Activated CD8-positive, alpha-beta T cell treated with anti-CD3 and anti-CD28 coated beads for 36 hours (primary cell): Measurements from ENCODE around the gene SLC5A11. TPM values are rescaled to one million over a fixed set of nuclear protein-coding genes. Genes with fewer than 3 reads are reported as not detected.
"Not testable (repeated sequence)": the region's sequence is repeated elsewhere in the genome, so short reads cannot be mapped to it uniquely, and the experiment has no call there.

Experiments used
- ATAC-seq: fragments of 200-7000 bp; cut with Tn5 transposase; one replicate; pipeline ENCODE4 v1.10.0; 2021; ENCODE audit warnings: mild to moderate bottlenecking, moderate library complexity
- CTCF ChIA-PET: fragments of 350-600 bp; sonication (Branson Sonifier 250); formaldehyde crosslinking; loops from one replicate; lab custom pipeline; 2021; ENCODE audit warnings: antibody characterized with exemption; lab: Charles Lee
- POLR2A ChIA-PET: fragments of 350-600 bp; sonication (Branson Sonifier 250); formaldehyde crosslinking; loops from one replicate; lab custom pipeline; 2021; ENCODE audit warnings: antibody characterized with exemption; lab: Charles Lee
- DNase-seq: peaks from one replicate; pipeline ENCODE4 v3.0.0-alpha.2; 2020
- H3K27ac Mint-ChIP-seq: one replicate; pipeline ENCODE4 v1.8.0; 2021; ENCODE audit warnings: mild to moderate bottlenecking, mixed read lengths
- H3K27me3 Mint-ChIP-seq: one replicate; pipeline ENCODE4 v1.8.0; 2021; ENCODE audit warnings: mixed read lengths
- H3K36me3 Mint-ChIP-seq: one replicate; pipeline ENCODE4 v1.8.0; 2021; ENCODE audit warnings: low read depth, mixed read lengths
- H3K4me1 Mint-ChIP-seq: one replicate; pipeline ENCODE4 v1.8.0; 2021; ENCODE audit warnings: low read depth, mixed read lengths
- H3K4me3 Mint-ChIP-seq: one replicate; pipeline ENCODE4 v1.8.0; 2021; ENCODE audit warnings: mild to moderate bottlenecking, moderate library complexity, mixed read lengths
- H3K9me3 Mint-ChIP-seq: one replicate; pipeline ENCODE4 v1.8.0; 2021; ENCODE audit warnings: mixed read lengths
- intact Hi-C: fragments of 100-400 bp; cut with micrococcal nuclease; formaldehyde crosslinking; loops from one replicate; pipeline ENCODE4 v1.10.0; 2022
- total RNA-seq, 2 experiments: library from RNA; stranded (reverse); gene quantifications; one replicate each; pipeline ENCODE4 v1.2.3, GENCODE V29; 2021
- TF ChIP-seq, protein P1 (sequence below): fragments of 200-600 bp; IDR thresholded peaks from one replicate; pipeline ENCODE4 v1.8.0; 2022; ENCODE audit warnings: antibody characterized with exemption, mild to moderate bottlenecking

SLC5A11 gene
- total RNA-seq, 2 experiments from 2014 or later = 0.18 to 0.78 TPM

DNA sequence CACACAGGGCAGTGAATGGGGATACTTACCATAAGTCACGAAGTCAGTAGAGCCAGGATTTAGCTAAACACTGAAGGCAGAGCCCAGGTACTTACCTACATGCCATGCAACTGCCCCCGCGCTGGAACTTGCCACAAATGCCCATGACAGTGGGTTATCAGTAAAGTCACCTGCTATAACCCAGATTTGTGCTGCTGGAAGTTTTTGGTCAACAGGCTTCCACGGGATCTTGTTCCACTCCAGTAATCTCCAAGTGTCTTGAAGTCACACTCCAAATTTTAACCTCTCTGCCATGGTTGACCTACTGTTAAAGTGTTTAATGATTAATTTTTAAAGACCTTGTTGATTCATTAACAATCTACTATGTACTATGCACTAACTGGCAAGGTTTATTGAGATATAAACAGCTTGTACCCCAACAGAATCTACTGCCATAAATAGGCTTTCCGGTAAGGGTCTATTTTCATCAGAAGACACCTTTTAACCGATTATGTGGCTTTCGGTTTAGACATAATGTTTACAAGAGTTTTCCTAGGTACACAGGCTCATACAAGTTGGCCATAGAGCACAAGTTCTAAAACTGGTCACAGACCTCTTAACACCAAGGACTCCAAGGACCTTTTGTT, 6.3 kb upstream of the SLC5A11 start:
- POLR2A ChIA-PET = no interaction called here
- Mint-ChIP-seq H3K27me3 (no peaks in the 10 kb centered on the region), H3K4me1 (no peaks in the 10 kb centered on the region), H3K27ac (no peak overlapping the region), H3K4me3 (no peak overlapping the region), H3K36me3 (peaks cover 11% of the 10 kb centered on the region), H3K9me3 (no peaks in the 10 kb centered on the region)
- intact Hi-C loops = no loop called here
- TF ChIP-seq, protein P1, sequence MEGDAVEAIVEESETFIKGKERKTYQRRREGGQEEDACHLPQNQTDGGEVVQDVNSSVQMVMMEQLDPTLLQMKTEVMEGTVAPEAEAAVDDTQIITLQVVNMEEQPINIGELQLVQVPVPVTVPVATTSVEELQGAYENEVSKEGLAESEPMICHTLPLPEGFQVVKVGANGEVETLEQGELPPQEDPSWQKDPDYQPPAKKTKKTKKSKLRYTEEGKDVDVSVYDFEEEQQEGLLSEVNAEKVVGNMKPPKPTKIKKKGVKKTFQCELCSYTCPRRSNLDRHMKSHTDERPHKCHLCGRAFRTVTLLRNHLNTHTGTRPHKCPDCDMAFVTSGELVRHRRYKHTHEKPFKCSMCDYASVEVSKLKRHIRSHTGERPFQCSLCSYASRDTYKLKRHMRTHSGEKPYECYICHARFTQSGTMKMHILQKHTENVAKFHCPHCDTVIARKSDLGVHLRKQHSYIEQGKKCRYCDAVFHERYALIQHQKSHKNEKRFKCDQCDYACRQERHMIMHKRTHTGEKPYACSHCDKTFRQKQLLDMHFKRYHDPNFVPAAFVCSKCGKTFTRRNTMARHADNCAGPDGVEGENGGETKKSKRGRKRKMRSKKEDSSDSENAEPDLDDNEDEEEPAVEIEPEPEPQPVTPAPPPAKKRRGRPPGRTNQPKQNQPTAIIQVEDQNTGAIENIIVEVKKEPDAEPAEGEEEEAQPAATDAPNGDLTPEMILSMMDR = no peak
- CTCF ChIA-PET = no interaction called here
- ATAC-seq = no peak
- DNase-seq = no peak

DNA sequence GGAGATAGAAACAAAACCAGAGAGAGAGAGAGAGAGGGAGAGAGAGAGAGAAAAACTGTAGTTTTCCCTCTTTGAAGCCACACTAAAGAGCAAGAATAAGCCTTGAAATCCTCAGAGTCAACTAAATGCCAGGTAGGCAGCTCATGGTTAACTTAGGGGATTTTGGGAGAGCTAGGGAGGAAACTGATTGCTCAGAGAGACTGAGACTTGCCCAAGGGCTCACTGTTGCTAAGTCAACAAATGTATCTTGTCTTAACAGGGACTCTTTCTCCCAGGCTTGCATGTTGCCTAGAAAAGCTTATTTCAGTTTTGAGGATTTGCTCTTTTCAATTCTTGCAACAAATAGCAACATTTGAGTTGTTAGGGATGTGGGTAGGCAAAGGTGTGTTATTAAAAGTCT, 4.5 kb upstream of the SLC5A11 start:
- intact Hi-C loops = no loop called here

DNA sequence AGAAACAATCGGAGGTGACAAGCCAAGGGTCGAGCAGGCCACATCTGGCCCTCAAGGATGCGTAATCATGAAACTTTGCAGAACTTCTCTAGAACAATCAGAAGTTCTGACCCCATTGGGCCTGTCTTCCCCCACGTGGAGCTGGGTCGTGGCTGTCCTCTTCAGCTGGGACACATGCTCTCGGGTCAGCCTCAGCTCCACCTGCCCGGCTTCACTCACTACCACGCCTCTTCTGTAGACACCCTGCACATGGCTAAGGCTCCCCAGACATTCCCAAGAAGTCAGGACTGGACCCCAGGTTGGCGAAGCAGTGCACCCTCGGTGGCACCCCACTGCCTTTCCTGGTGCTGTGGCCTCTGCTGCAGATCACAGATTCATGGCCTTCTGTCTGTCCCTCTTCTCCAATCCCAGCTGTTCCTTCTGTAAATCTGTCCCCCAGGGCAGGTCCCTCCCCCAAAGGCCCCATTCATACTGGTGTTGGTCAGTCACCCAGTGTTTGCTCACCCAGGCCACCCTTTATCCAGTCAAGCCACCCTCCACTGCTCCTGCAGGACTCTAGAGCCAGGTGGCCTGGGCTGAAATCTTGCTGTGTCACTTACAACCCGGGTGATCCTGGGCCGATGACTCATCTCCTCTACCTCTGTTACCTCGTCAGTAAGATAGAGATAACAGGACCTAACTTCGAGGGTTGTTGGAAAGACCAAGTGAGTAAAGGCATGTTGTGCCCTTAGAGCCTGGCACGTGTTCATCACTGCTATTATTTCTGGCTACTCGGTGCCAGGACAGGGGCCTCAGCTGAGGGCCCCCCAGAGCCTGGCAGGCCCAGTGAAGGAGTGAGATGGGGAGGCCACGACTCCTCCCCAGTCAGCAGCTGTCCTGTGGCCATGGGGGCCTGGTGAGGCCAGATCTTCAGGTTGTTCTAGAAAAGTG, 1.4 kb upstream of the SLC5A11 start:
- no peaks in the 10 kb centered on the region for H3K27me3 Mint-ChIP-seq
- intact Hi-C loops = no loop called here
- peaks cover 4% of the 10 kb centered on the region for H3K36me3 Mint-ChIP-seq
- TF ChIP-seq, protein P1 = no peak
- H3K9me3 Mint-ChIP-seq = no peaks in the 10 kb centered on the region
- DNase-seq = no peak
- no peak for ATAC-seq
- ChIA-PET POLR2A (no interaction called here), CTCF (no interaction called here)
- H3K4me1 Mint-ChIP-seq = no peaks in the 10 kb centered on the region
- H3K4me3 Mint-ChIP-seq = no peak overlapping the region
- no peak overlapping the region for H3K27ac Mint-ChIP-seq

More for the DNA sequence above, 4.5 kb upstream of the SLC5A11 start:
- Mint-ChIP-seq H3K36me3 (peaks cover 4% of the 10 kb centered on the region), H3K4me1 (no peaks in the 10 kb centered on the region), H3K4me3 (no peak overlapping the region), H3K27me3 (no peaks in the 10 kb centered on the region), H3K9me3 (no peaks in the 10 kb centered on the region), H3K27ac (no peak overlapping the region)
- ChIA-PET CTCF (interaction anchor here (1.2 kb wide), 1 partner anchor 8 kb away, joined by 4 read pairs; no protein-coding TSS in a partner anchor), POLR2A (no interaction called here)
- DNase-seq (no peak), ATAC-seq (no peak)
- TF ChIP-seq, protein P1 = no peak

DNA sequence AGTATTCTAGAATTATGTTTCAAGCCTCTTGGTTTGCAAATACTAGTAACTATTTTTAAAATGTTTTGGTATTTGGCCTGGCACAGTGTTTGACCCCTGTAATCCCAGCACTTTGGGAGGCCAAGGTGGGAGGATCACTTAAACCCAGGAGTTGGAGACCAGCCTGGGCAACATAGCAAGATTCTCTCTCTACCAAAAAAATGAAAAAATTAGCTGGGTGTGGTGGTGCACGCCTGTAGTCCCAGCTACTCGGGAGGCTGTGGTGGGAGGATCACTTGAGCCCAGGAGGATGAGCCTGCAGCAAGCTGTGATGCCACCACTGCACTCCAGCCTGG, 765 bp upstream of the SLC5A11 start:
- H3K27me3 Mint-ChIP-seq, intact Hi-C loops, H3K4me1 Mint-ChIP-seq, DNase-seq, H3K4me3 Mint-ChIP-seq, H3K36me3 Mint-ChIP-seq, H3K9me3 Mint-ChIP-seq, CTCF ChIA-PET, H3K27ac Mint-ChIP-seq, POLR2A ChIA-PET, ATAC-seq: not testable (repeated sequence)

DNA sequence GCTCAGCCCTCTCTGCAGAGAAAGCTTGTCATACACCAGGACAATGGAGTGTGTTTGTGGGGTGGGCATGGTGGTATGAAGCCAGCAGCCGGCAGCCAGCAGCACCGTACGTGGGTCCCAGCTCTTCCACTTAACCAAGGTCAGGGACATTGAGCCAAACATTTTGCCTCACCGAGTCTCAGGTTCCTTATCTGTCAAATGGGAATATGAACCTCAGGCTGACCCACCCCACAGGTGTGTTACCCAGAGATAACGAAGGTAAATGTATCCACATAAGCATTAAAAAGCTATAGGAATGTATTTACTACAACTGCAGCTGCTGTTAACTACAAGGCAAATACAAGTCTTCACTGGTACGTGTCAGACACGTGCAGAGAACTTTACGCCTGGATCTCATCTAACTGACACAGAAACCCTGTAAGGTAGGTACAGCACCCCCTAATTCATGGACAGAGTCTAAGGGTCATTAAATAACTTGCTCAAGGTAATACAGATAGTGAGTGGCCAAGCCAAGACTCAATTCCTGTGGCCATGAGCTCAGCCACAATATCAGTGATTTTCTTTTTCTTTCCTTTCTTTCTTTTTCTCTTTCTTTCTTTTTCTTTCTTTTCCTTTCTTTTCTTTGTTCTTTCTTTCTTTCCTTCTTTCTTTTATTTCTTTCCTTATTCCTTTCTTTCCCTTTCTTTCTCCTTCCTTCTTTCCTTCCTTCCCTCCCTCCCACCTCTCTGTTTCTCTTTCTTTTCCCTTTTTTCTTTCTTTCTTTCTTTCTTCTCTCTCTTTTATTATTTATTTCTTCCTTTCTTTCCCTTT, 990 bp downstream of the SLC5A11 start:
- no peak for ATAC-seq
- TF ChIP-seq, protein P1 = peak; percentile 14
- CTCF ChIA-PET = no interaction called here

More for the DNA sequence above, 990 bp downstream of the SLC5A11 start:
- intact Hi-C loops = no loop called here
- no peak overlapping the region for H3K27ac Mint-ChIP-seq
- no peaks in the 10 kb centered on the region for H3K27me3 Mint-ChIP-seq
- H3K36me3 Mint-ChIP-seq = peaks cover 4% of the 10 kb centered on the region
- POLR2A ChIA-PET = interaction anchor here (0.6 kb wide), 1 partner anchor 376 kb away, joined by 3 read pairs; no protein-coding TSS in a partner anchor
- peaks cover 5% of the 10 kb centered on the region for H3K4me1 Mint-ChIP-seq
- H3K9me3 Mint-ChIP-seq = no peaks in the 10 kb centered on the region
- DNase-seq = no peak
- H3K4me3 Mint-ChIP-seq = no peak overlapping the region
